WTC11 (cell line): ENCODE measurements around the gene HACD1. TPM values are rescaled to one million over a fixed set of nuclear protein-coding genes. Genes with fewer than 3 reads are reported as not detected.

Source experiments
- ATAC-seq: fragments of 200-7000 bp; cut with Tn5 transposase; 2 replicates; pipeline ENCODE4 v1.10.0; 2021; ENCODE audit warnings: mild to moderate bottlenecking, moderate library complexity
- CTCF ChIA-PET: fragments of 300-600 bp; sonication (Branson Sonifier 250); formaldehyde crosslinking; loops from one replicate; lab custom pipeline; 2021; ENCODE audit warnings: antibody characterized with exemption; lab: Charles Lee
- POLR2A ChIA-PET: fragments of 350-600 bp; sonication (Branson Sonifier 250); formaldehyde crosslinking; loops from one replicate; lab custom pipeline; 2021; ENCODE audit warnings: antibody characterized with exemption; lab: Charles Lee
- DNase-seq: peaks from one replicate; pipeline ENCODE4 v3.0.0; 2021; ENCODE audit warnings: low spot score
- H3K27ac Mint-ChIP-seq: 2 replicates; pipeline ENCODE4 v1.8.0; 2021; ENCODE audit warnings: mixed read lengths
- H3K27me3 Mint-ChIP-seq: 2 replicates; pipeline ENCODE4 v1.8.0; 2021; ENCODE audit warnings: low read depth, mild to moderate bottlenecking, moderate library complexity, mixed read lengths
- H3K36me3 Mint-ChIP-seq: 2 replicates; pipeline ENCODE4 v1.8.0; 2021; ENCODE audit warnings: mixed read lengths
- H3K4me1 Mint-ChIP-seq: 2 replicates; pipeline ENCODE4 v1.8.0; 2022; ENCODE audit warnings: mixed read lengths
- H3K4me3 Mint-ChIP-seq: 2 replicates; pipeline ENCODE4 v1.8.0; 2021; ENCODE audit warnings: mild to moderate bottlenecking, moderate library complexity, mixed read lengths
- H3K9me3 Mint-ChIP-seq: 2 replicates; pipeline ENCODE4 v1.8.0; 2021; ENCODE audit warnings: mixed read lengths
- CBFB ChIP-seq: sonication (generic); formaldehyde crosslinking; IDR thresholded peaks from 2 replicates; pipeline ENCODE4 v1.8.1; 2022; ENCODE audit warnings: mild to moderate bottlenecking, low read depth, missing genetic modification reagents
- FOXK1 ChIP-seq: sonication (generic); formaldehyde crosslinking; IDR thresholded peaks from 2 replicates; pipeline ENCODE4 v1.8.0; 2022; ENCODE audit warnings: mild to moderate bottlenecking, moderate library complexity, missing genetic modification reagents
- GABPB1 ChIP-seq: sonication (generic); formaldehyde crosslinking; IDR thresholded peaks from 2 replicates; pipeline ENCODE4 v1.8.1; 2023; ENCODE audit warnings: mild to moderate bottlenecking, missing genetic modification reagents
- KAT7 ChIP-seq: sonication (generic); formaldehyde crosslinking; IDR thresholded peaks from 2 replicates; pipeline ENCODE4 v1.8.1; 2023; ENCODE audit warnings: missing genetic modification reagents, mild to moderate bottlenecking, borderline replicate concordance
- MAX ChIP-seq: sonication (generic); formaldehyde crosslinking; IDR thresholded peaks from 2 replicates; pipeline ENCODE4 v1.8.0; 2022; ENCODE audit warnings: mild to moderate bottlenecking, missing genetic modification reagents
- MLX ChIP-seq: sonication (generic); formaldehyde crosslinking; IDR thresholded peaks from 2 replicates; pipeline ENCODE4 v1.8.1; 2023; ENCODE audit warnings: mild to moderate bottlenecking, missing genetic modification reagents, moderate library complexity
- NFYB ChIP-seq: sonication (generic); formaldehyde crosslinking; conservative IDR thresholded peaks from 2 replicates; pipeline ENCODE4 v1.8.0; 2022; ENCODE audit warnings: low read depth, missing genetic modification reagents
- NR1H2 ChIP-seq: sonication (generic); formaldehyde crosslinking; IDR thresholded peaks from 2 replicates; pipeline ENCODE4 v1.9.0; 2021; ENCODE audit warnings: mild to moderate bottlenecking, moderate library complexity, missing genetic modification reagents
- NR2C2 ChIP-seq: sonication (generic); formaldehyde crosslinking; IDR thresholded peaks from 2 replicates; pipeline ENCODE4 v1.8.0; 2022; ENCODE audit warnings: mild to moderate bottlenecking, missing genetic modification reagents
- PREB ChIP-seq: sonication (generic); formaldehyde crosslinking; IDR thresholded peaks from 2 replicates; pipeline ENCODE4 v1.8.1; 2022; ENCODE audit warnings: mild to moderate bottlenecking, missing genetic modification reagents, moderate library complexity, borderline replicate concordance
- SMAD3 ChIP-seq: sonication (generic); formaldehyde crosslinking; IDR thresholded peaks from 2 replicates; pipeline ENCODE4 v1.8.0; 2022; ENCODE audit warnings: missing genetic modification reagents, mild to moderate bottlenecking, borderline replicate concordance
- TP53 ChIP-seq: sonication (generic); formaldehyde crosslinking; IDR thresholded peaks from 2 replicates; pipeline ENCODE4 v1.8.1; 2023; ENCODE audit warnings: mild to moderate bottlenecking, missing genetic modification reagents
- ZBTB21 ChIP-seq: sonication (generic); formaldehyde crosslinking; IDR thresholded peaks from 2 replicates; pipeline ENCODE4 v1.8.1; 2023; ENCODE audit warnings: mild to moderate bottlenecking, missing genetic modification reagents, borderline replicate concordance
- ZMAT4 ChIP-seq: fragments of 250-450 bp; sonication (Bioruptor Pico); IDR thresholded peaks from 2 replicates; pipeline ENCODE4 v1.9.0; 2021; ENCODE audit warnings: mild to moderate bottlenecking
- ZNF121 ChIP-seq: sonication (generic); formaldehyde crosslinking; IDR thresholded peaks from 2 replicates; pipeline ENCODE4 v1.8.0; 2023; ENCODE audit warnings: missing genetic modification reagents
- ZNF423 ChIP-seq: fragments of 250-450 bp; sonication (Bioruptor Pico); IDR thresholded peaks from 2 replicates; pipeline ENCODE4 v2.1.2; 2022; ENCODE audit warnings: mild to moderate bottlenecking, moderate library complexity
- total RNA-seq: library from RNA; stranded (reverse); gene quantifications from 3 replicates; pipeline ENCODE4 v1.2.3, GENCODE V29; 2021
- TF ChIP-seq, protein P1 (sequence below): sonication (generic); formaldehyde crosslinking; IDR thresholded peaks from 2 replicates; pipeline ENCODE4 v1.8.0; 2022; ENCODE audit warnings: mild to moderate bottlenecking, missing genetic modification reagents

HACD1 gene
- total RNA-seq, 1 experiment from 2014 or later: 18.6 TPM

DNA sequence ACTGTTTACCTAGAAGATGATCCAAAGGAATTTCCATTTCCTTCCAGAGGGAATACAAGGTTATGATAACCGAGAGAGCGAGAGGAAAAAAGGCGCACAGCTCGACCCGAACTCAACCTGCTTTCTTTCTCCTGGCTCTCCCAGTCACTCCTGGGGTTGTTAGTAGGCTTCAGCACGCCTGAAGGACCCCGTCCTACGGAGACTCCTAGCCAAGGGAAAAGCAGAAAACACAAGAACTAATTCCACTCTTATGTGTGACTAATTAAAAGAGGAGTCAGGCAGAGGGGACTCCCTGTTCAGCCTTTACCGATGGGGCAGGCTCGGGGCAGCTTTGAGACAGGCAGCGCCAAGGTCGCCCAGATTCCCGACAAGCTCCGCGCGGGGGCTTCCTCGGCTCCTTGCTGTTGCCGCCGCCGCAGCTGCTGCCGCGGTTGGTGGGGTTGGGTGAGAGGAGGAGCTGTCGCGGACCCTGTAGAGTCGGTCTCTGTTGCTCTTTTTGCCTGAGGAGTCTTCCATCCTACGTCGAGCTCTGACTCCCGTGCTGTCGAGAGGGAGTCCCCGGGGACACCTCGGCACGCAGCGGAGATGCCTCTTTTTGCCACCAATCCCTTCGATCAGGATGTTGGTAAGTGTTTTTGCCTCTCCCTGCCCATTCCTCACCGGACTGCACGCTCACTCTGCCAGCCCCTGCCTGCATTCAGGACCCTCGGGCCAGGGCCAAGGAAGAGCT is 26.7 kb upstream of the HACD1 start, which contains the start of gene STAM (continued):
- TF ChIP-seq, protein P1, sequence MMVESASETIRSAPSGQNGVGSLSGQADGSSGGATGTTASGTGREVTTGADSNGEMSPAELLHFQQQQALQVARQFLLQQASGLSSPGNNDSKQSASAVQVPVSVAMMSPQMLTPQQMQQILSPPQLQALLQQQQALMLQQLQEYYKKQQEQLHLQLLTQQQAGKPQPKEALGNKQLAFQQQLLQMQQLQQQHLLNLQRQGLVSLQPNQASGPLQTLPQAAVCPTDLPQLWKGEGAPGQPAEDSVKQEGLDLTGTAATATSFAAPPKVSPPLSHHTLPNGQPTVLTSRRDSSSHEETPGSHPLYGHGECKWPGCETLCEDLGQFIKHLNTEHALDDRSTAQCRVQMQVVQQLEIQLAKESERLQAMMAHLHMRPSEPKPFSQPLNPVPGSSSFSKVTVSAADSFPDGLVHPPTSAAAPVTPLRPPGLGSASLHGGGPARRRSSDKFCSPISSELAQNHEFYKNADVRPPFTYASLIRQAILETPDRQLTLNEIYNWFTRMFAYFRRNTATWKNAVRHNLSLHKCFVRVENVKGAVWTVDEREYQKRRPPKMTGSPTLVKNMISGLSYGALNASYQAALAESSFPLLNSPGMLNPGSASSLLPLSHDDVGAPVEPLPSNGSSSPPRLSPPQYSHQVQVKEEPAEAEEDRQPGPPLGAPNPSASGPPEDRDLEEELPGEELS (CRISPR knock-in tag): 0 out of 2 replicates have a peak, but pooled peaks have one; percentile 10
- TF ChIP-seq TP53 (peak; percentile 47; the same call in 1 of the 2 replicates), ZNF121 (CRISPR knock-in tag) (peak; percentile 94), FOXK1 (CRISPR knock-in tag) (peak; percentile 81), NFYB (CRISPR knock-in tag) (no peak), PREB (CRISPR knock-in tag) (no peak), MAX (CRISPR knock-in tag) (peak; percentile 40)
- TF ChIP-seq, all 79 proteins: peak for 8

- CTCF ChIA-PET: interaction anchor here (0.6 to 2.5 kb wide), 6 partner anchors 26 to 268 kb away, joined by 3 to 15 read pairs (median 8); partner anchors contain the start of gene HACD1
- Mint-ChIP-seq H3K36me3 (peaks cover 10% of the 10 kb centered on the region), H3K27ac (peak overlapping the region; percentile 100), H3K4me3 (peak overlapping the region; percentile 94), H3K27me3 (no peaks in the 10 kb centered on the region), H3K4me1 (peaks cover 21% of the 10 kb centered on the region), H3K9me3 (peaks cover 8% of the 10 kb centered on the region)
- TF ChIP-seq GABPB1 (CRISPR knock-in tag) (peak; percentile 55; the same call in 1 of the 2 replicates), MLX (no peak)
- DNase-seq (peak; percentile 38), ATAC-seq (peak; percentile 50)
- POLR2A ChIA-PET: interaction anchor here (0.8 to 2.0 kb wide), 7 partner anchors 18 to 37 kb away, joined by 3 to 20 read pairs (median 3); partner anchors contain the start of gene HACD1
These were observed 26.2 kb upstream of the HACD1 start for GRCh38 chr10:17643339-17643754.

GRCh38 chr10:17640331-17640816 is 23.2 kb upstream of the HACD1 start:
- no peak for DNase-seq
- Mint-ChIP-seq H3K4me1 (peaks cover 13% of the 10 kb centered on the region), H3K36me3 (no peaks in the 10 kb centered on the region), H3K27ac (no peak overlapping the region), H3K4me3 (no peak overlapping the region), H3K9me3 (0 out of 2 replicates have a peak, but pooled peaks cover 3% of the 10 kb centered on the region), H3K27me3 (no peaks in the 10 kb centered on the region)
- ChIA-PET CTCF (no interaction called here), POLR2A (no interaction called here)
- ATAC-seq: no peak
- TF ChIP-seq SMAD3 (CRISPR knock-in tag): no peak
- TF ChIP-seq ZBTB21 (CRISPR knock-in tag): no peak
- no peak for TF ChIP-seq GABPB1 (CRISPR knock-in tag)
- no peak for TF ChIP-seq KAT7 (CRISPR knock-in tag)
- no peak for TF ChIP-seq CBFB (CRISPR knock-in tag)
- TF ChIP-seq NR2C2 (CRISPR knock-in tag): no peak
- TF ChIP-seq ZMAT4 (CRISPR knock-in tag): no peak
- no peak for TF ChIP-seq NR1H2
- no peak for TF ChIP-seq ZNF423 (CRISPR knock-in tag)
